Panc1 (cell line): ENCODE data around the gene ARF1. TPM values are rescaled to one million over a fixed set of nuclear protein-coding genes. Genes with fewer than 3 reads are reported as not detected.

Experiments used
- ATAC-seq: fragments of 200-7000 bp; cut with Tn5 transposase; 2 replicates; pipeline ENCODE4 v1.9.1; 2020; ENCODE audit warnings: mild to moderate bottlenecking, moderate library complexity
- BruUV-seq: library from RNA; stranded (reverse); fragments of 400-500 nt; replicated peaks from 2 replicates; lab custom pipeline; 2021; lab: Mats Ljungman, UMichigan
- CTCF ChIA-PET: fragments of 300-600 bp; sonication (Branson Sonifier 250); formaldehyde crosslinking; loops from one replicate; lab custom pipeline; 2022; ENCODE audit warnings: antibody characterized with exemption; lab: Charles Lee
- POLR2A ChIA-PET: fragments of 300-600 bp; sonication (Branson Sonifier 250); formaldehyde crosslinking; loops from one replicate; lab custom pipeline; 2022; ENCODE audit warnings: antibody characterized with exemption; lab: Charles Lee
- DNase-seq: peaks from one replicate; pipeline ENCODE4 v3.0.0-alpha.2; 2010; ENCODE audit warnings: low read depth, low spot score
- H3K27ac ChIP-seq: 2 replicates; pipeline ENCODE4 v1.5.1; 2011; ENCODE audit warnings: mild to moderate bottlenecking, low read length, inconsistent platforms
- H3K27me3 ChIP-seq: fragments of 200-500 bp; sonication (Bioruptor generic); 2 replicates; pipeline ENCODE4 v1.6.0; 2014; ENCODE audit warnings: low read length, inconsistent platforms; ENCODE audit not compliant: control insufficient read depth, insufficient read depth
- H3K36me3 ChIP-seq: fragments of 200-500 bp; sonication (Bioruptor generic); 2 replicates; pipeline ENCODE4 v1.5.1; 2014; ENCODE audit warnings: inconsistent platforms, mild to moderate bottlenecking, low read length, moderate library complexity; ENCODE audit not compliant: control insufficient read depth, insufficient read depth
- H3K4me1 ChIP-seq: 2 replicates; pipeline ENCODE4 v1.5.1; 2011; ENCODE audit warnings: inconsistent platforms, mild to moderate bottlenecking, low read length, moderate library complexity; ENCODE audit not compliant: control insufficient read depth, insufficient read depth
- H3K4me3 ChIP-seq, 2 experiments: 2 replicates each; pipeline ENCODE4 v1.5.1; 2011 to 2012; ENCODE audit warnings: low read depth in 2 of 2, low read length in 2 of 2, mild to moderate bottlenecking in 2 of 2, inconsistent platforms in 1 of 2, moderate library complexity in 1 of 2
- H3K9me3 ChIP-seq: fragments of 200-500 bp; sonication (Bioruptor generic); 2 replicates; pipeline ENCODE4 v1.5.1; 2014; ENCODE audit warnings: low read depth, mild to moderate bottlenecking, inconsistent platforms, low read length, moderate library complexity; ENCODE audit not compliant: control insufficient read depth, insufficient read depth
- POLR2AphosphoS5 ChIP-seq: IDR thresholded peaks from 2 replicates; pipeline ENCODE4 v1.6.1; 2012; ENCODE audit warnings: mild to moderate bottlenecking, low read depth, low read length, moderate library complexity
- REST ChIP-seq, 2 experiments: IDR thresholded peaks; 2 replicates each; pipeline ENCODE4 v1.6.1; 2011 to 2012; ENCODE audit warnings: low read depth in 2 of 2, control low read depth in 1 of 2, low read length in 1 of 2, mild to moderate bottlenecking in 1 of 2, moderate library complexity in 1 of 2; ENCODE audit not compliant: insufficient read depth in 1 of 2
- SIN3A ChIP-seq: IDR thresholded peaks from 2 replicates; pipeline ENCODE4 v1.6.1; 2012; ENCODE audit warnings: low read depth, mild to moderate bottlenecking, low read length, moderate library complexity, borderline replicate concordance; ENCODE audit not compliant: insufficient read depth
- TCF7L2 ChIP-seq: IDR thresholded peaks from 2 replicates; pipeline ENCODE4 v1.6.1; 2011; ENCODE audit warnings: mild to moderate bottlenecking, low read depth, low read length, inconsistent platforms
- in situ Hi-C: cut with HindIII; loops from 2 replicates; pipeline ENCODE4 v1.10.0; 2016; ENCODE audit warnings: low sequenced_read_pairs, low pct_unique_long_range_greater_than_20kb
- intact Hi-C: fragments of 100-400 bp; cut with micrococcal nuclease; formaldehyde crosslinking; loops from one replicate; pipeline ENCODE4 v1.10.0; 2022; ENCODE audit not compliant: unreplicated experiment
- total RNA-seq: library from RNA; stranded (reverse); gene quantifications from one replicate; pipeline ENCODE4 v1.2.1, GENCODE V29; 2021; ENCODE audit not compliant: unreplicated experiment
- TF ChIP-seq, protein P1 (sequence below): fragments of 450-650 bp; IDR thresholded peaks from 2 replicates; pipeline ENCODE4 v1.5.1; 2017; ENCODE audit warnings: mild to moderate bottlenecking

ARF1 gene
- total RNA-seq, 1 experiment from 2014 or later: 321 TPM

GRCh38 chr1:228045871-228046270 is 36.6 kb upstream of the ARF1 start:
- H3K9me3 ChIP-seq: no peaks in the 10 kb centered on the region

DNA sequence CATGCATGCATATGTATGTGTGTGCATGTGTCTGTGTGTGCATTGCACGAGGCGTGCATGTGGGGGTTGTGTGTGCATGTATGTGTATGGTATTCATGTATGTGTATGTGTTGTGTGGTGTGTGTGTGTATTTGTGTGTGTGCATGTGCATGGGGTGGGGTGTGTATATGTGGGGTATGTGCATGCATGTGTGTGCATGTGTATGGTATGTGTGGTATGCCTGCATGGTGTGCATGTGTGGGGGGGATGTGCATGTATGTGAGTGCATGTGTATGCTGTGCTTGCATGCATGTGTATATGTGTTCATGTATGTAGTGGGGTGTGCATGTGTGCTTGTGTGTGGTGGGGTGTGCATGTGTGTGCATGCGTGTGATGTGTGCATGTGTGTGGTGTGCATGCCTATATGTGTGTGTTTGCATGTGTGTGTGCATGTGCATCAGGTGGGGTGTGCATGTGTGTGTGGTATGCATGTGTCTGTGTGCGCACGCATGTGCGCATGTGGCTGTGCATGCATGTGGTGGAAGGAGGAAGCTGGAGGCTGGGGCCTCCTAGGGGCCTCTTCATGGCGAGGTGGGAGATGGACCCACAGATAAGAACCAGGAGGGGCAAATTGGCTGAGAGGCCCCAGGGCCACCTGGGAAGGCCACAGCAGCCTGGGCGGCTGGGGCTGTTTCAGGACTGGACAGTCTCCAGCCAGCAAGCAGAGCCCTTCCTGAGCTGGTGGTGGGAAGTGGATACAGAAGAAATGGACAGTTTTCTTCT is 35.9 kb upstream of the ARF1 start:
- TF ChIP-seq, protein P1, sequence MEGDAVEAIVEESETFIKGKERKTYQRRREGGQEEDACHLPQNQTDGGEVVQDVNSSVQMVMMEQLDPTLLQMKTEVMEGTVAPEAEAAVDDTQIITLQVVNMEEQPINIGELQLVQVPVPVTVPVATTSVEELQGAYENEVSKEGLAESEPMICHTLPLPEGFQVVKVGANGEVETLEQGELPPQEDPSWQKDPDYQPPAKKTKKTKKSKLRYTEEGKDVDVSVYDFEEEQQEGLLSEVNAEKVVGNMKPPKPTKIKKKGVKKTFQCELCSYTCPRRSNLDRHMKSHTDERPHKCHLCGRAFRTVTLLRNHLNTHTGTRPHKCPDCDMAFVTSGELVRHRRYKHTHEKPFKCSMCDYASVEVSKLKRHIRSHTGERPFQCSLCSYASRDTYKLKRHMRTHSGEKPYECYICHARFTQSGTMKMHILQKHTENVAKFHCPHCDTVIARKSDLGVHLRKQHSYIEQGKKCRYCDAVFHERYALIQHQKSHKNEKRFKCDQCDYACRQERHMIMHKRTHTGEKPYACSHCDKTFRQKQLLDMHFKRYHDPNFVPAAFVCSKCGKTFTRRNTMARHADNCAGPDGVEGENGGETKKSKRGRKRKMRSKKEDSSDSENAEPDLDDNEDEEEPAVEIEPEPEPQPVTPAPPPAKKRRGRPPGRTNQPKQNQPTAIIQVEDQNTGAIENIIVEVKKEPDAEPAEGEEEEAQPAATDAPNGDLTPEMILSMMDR: no peak
- TF ChIP-seq TCF7L2: no peak
- no peak for TF ChIP-seq SIN3A
- TF ChIP-seq POLR2AphosphoS5: no peak
- no peak for TF ChIP-seq REST (IDR thresholded peaks at IDR 0.05; ENCODE audit: insufficient read depth in 1 of 2, low read depth in 2 of 2, low read length in 1 of 2)
- Histone ChIP-seq H3K4me3 (no peak overlapping the region), H3K27ac (no peak overlapping the region), H3K4me1 (peaks cover 3% of the 10 kb centered on the region; the same call in 1 of the 2 replicates), H3K27me3 (no peaks in the 10 kb centered on the region), H3K9me3 (no peaks in the 10 kb centered on the region), H3K36me3 (no peaks in the 10 kb centered on the region)
- BruUV-seq: no TSS peak
- CTCF ChIA-PET: interaction anchor here (0.6 kb wide), 1 partner anchor 108 kb away, joined by 3 read pairs; no protein-coding TSS in a partner anchor
- DNase-seq (no peak), ATAC-seq (no peak)
- in situ Hi-C loops: no loop called here
- intact Hi-C loops: no loop called here
- POLR2A ChIA-PET: no interaction called here

More at GRCh38 chr1:228045871-228046270, 36.6 kb upstream of the ARF1 start:
- peaks cover 3% of the 10 kb centered on the region; the same call in 1 of the 2 replicates for H3K4me1 ChIP-seq
- BruUV-seq: no TSS peak
- no peak overlapping the region for H3K27ac ChIP-seq
- H3K27me3 ChIP-seq: no peaks in the 10 kb centered on the region
- DNase-seq (no peak), ATAC-seq (no peak)
- no peaks in the 10 kb centered on the region for H3K36me3 ChIP-seq
- intact Hi-C loops: no loop called here
- in situ Hi-C loops: no loop called here
- no peak overlapping the region for H3K4me3 ChIP-seq
- ChIA-PET POLR2A (no interaction called here), CTCF (interaction anchor here (0.6 kb wide), 1 partner anchor 14 kb away, joined by 11 read pairs; no protein-coding TSS in a partner anchor)
- TF ChIP-seq, protein P1: no peak
- TF ChIP-seq TCF7L2 (no peak), POLR2AphosphoS5 (no peak), REST (IDR thresholded peaks at IDR 0.05; ENCODE audit: insufficient read depth in 1 of 2, low read depth in 2 of 2, low read length in 1 of 2) (no peak), SIN3A (no peak)
